WTC11 (cell line): ENCODE results near the gene IRF1. TPM values are rescaled to one million over a fixed set of nuclear protein-coding genes. Genes with fewer than 3 reads are reported as not detected.

Source experiments
- ATAC-seq: fragments of 200-7000 bp; cut with Tn5 transposase; 2 replicates; pipeline ENCODE4 v1.10.0; 2021; ENCODE audit warnings: mild to moderate bottlenecking, moderate library complexity
- CTCF ChIA-PET: fragments of 300-600 bp; sonication (Branson Sonifier 250); formaldehyde crosslinking; loops from one replicate; lab custom pipeline; 2021; ENCODE audit warnings: antibody characterized with exemption; lab: Charles Lee
- POLR2A ChIA-PET: fragments of 350-600 bp; sonication (Branson Sonifier 250); formaldehyde crosslinking; loops from one replicate; lab custom pipeline; 2021; ENCODE audit warnings: antibody characterized with exemption; lab: Charles Lee
- DNase-seq: peaks from one replicate; pipeline ENCODE4 v3.0.0; 2021; ENCODE audit warnings: low spot score
- H3K27ac Mint-ChIP-seq: 2 replicates; pipeline ENCODE4 v1.8.0; 2021; ENCODE audit warnings: mixed read lengths
- H3K27me3 Mint-ChIP-seq: 2 replicates; pipeline ENCODE4 v1.8.0; 2021; ENCODE audit warnings: low read depth, mild to moderate bottlenecking, moderate library complexity, mixed read lengths
- H3K36me3 Mint-ChIP-seq: 2 replicates; pipeline ENCODE4 v1.8.0; 2021; ENCODE audit warnings: mixed read lengths
- H3K4me1 Mint-ChIP-seq: 2 replicates; pipeline ENCODE4 v1.8.0; 2022; ENCODE audit warnings: mixed read lengths
- H3K4me3 Mint-ChIP-seq: 2 replicates; pipeline ENCODE4 v1.8.0; 2021; ENCODE audit warnings: mild to moderate bottlenecking, moderate library complexity, mixed read lengths
- H3K9me3 Mint-ChIP-seq: 2 replicates; pipeline ENCODE4 v1.8.0; 2021; ENCODE audit warnings: mixed read lengths
- ATF1 ChIP-seq: sonication (generic); formaldehyde crosslinking; IDR thresholded peaks from 2 replicates; pipeline ENCODE4 v1.8.1; 2023; ENCODE audit warnings: mild to moderate bottlenecking, moderate library complexity, missing genetic modification reagents
- CDX4 ChIP-seq: fragments of 250-450 bp; sonication (Bioruptor Pico); IDR thresholded peaks from 2 replicates; pipeline ENCODE4 v1.9.0; 2021; ENCODE audit warnings: moderate library complexity, mild to moderate bottlenecking, inconsistent platforms, borderline replicate concordance
- E2F1 ChIP-seq: sonication (generic); formaldehyde crosslinking; IDR thresholded peaks from 2 replicates; pipeline ENCODE4 v1.8.0; 2022; ENCODE audit warnings: mild to moderate bottlenecking, missing genetic modification reagents
- EMX1 ChIP-seq: fragments of 250-450 bp; sonication (Bioruptor Pico); IDR thresholded peaks from 2 replicates; pipeline ENCODE4 v1.8.0; 2021; ENCODE audit warnings: mild to moderate bottlenecking
- GABPB1 ChIP-seq: sonication (generic); formaldehyde crosslinking; IDR thresholded peaks from 2 replicates; pipeline ENCODE4 v1.8.1; 2023; ENCODE audit warnings: mild to moderate bottlenecking, missing genetic modification reagents
- GTF2I ChIP-seq: fragments of 250-450 bp; sonication (Bioruptor Pico); conservative IDR thresholded peaks from 2 replicates; pipeline ENCODE4 v1.4.0; 2021; ENCODE audit warnings: mild to moderate bottlenecking
- MAX ChIP-seq: sonication (generic); formaldehyde crosslinking; IDR thresholded peaks from 2 replicates; pipeline ENCODE4 v1.8.0; 2022; ENCODE audit warnings: mild to moderate bottlenecking, missing genetic modification reagents
- OVOL2 ChIP-seq: fragments of 250-450 bp; sonication (Bioruptor Pico); IDR thresholded peaks from 2 replicates; pipeline ENCODE4 v1.9.0; 2021; ENCODE audit warnings: mild to moderate bottlenecking, borderline replicate concordance
- SP1 ChIP-seq: sonication (generic); formaldehyde crosslinking; conservative IDR thresholded peaks from 2 replicates; pipeline ENCODE4 v1.8.1; 2022; ENCODE audit warnings: missing genetic modification reagents
- ZNF138 ChIP-seq: sonication (generic); formaldehyde crosslinking; conservative IDR thresholded peaks from 2 replicates; pipeline ENCODE4 v1.8.1; 2022; ENCODE audit warnings: mild to moderate bottlenecking, moderate library complexity, missing genetic modification reagents
- ZNF423 ChIP-seq: fragments of 250-450 bp; sonication (Bioruptor Pico); IDR thresholded peaks from 2 replicates; pipeline ENCODE4 v2.1.2; 2022; ENCODE audit warnings: mild to moderate bottlenecking, moderate library complexity
- total RNA-seq: library from RNA; stranded (reverse); gene quantifications from 3 replicates; pipeline ENCODE4 v1.2.3, GENCODE V29; 2021
- TF ChIP-seq, protein P1 (sequence below): sonication (generic); formaldehyde crosslinking; IDR thresholded peaks from 2 replicates; pipeline ENCODE4 v1.8.1; 2023; ENCODE audit warnings: mild to moderate bottlenecking, missing genetic modification reagents
- TF ChIP-seq, protein P2 (sequence below): fragments of 250-450 bp; sonication (Bioruptor Pico); IDR thresholded peaks from 2 replicates; pipeline ENCODE4 v1.9.0; 2021; ENCODE audit warnings: mild to moderate bottlenecking

IRF1 gene
- total RNA-seq, 1 experiment from 2014 or later = 8.8 TPM

DNA sequence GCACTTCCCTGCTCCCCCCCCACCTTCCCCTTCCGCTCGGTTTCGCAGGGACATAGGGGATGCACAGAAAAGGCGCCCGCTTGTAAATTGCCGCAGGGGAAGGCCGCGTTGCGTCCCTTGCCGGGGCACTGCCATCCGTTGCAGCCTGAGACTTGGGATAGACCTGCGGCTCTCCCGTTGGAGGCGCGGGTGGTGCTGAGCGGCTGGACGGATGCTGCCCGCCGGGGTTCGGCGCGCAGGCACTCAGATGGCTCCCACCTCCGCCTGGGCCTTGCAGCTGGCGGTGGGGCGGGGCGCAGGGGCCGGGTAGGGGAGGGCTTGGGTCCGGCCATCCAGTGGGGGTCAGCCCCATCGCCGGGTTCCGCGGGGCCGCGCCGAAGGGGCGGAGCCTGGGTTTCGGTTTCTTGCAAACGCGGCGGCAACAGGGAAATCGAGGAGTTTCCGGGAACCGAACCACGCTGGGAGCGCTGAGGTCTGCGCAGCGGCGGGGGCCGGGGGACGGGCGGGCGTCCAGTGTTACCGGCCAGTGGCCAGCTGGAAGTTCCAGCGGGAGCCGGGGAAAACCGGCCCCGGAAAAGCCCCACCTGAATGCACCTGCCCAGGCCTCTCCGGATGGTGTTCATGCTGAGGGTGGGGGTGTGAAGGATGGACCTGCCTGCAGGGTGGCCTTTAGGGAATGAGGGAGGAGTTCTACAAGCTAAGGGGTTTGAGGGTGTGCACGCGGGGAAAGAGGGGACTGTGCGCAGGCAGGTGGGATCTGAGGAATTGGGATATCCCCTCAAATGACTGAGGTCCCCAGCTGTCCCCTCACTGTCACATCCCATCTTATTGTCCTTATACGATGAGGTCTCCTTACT, 6.3 kb upstream of the IRF1 start (continued):
- TF ChIP-seq CDX4 (CRISPR knock-in tag) = no peak
- TF ChIP-seq E2F1 (CRISPR knock-in tag) = no peak
- no peak for TF ChIP-seq MAX (CRISPR knock-in tag)
- no peak for TF ChIP-seq ATF1 (CRISPR knock-in tag)
- TF ChIP-seq SP1 = peak; percentile 67
- TF ChIP-seq, protein P1, sequence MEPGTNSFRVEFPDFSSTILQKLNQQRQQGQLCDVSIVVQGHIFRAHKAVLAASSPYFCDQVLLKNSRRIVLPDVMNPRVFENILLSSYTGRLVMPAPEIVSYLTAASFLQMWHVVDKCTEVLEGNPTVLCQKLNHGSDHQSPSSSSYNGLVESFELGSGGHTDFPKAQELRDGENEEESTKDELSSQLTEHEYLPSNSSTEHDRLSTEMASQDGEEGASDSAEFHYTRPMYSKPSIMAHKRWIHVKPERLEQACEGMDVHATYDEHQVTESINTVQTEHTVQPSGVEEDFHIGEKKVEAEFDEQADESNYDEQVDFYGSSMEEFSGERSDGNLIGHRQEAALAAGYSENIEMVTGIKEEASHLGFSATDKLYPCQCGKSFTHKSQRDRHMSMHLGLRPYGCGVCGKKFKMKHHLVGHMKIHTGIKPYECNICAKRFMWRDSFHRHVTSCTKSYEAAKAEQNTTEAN (CRISPR knock-in tag) = peak; percentile 46; the same call in 1 of the 2 replicates
- TF ChIP-seq, all 79 proteins: peak for 16

DNA sequence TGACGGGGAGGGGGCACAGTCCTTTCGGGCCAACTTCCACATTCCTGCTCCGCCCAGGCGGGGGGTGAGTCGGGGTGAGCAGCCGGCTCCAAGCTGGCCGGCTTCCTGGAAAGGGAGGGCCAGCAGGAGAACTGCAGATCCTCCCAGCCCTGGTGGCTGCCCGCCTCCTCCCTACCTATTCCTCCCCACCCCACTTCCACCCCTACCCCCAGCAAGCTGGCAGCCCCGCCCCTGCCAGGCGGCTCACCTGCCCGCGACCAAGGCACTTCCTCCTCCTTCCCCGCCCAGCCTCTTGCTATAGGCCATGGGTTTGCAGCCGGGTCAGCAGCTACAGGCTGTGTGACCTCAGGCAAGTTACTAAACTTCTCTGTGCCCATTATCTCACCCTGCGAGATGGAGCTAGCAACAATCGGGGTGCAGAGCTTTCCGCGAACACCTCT, 5.6 kb upstream of the IRF1 start:
- DNase-seq = peak; percentile 90
- Mint-ChIP-seq H3K9me3 (no peaks in the 10 kb centered on the region), H3K36me3 (no peaks in the 10 kb centered on the region), H3K27me3 (peaks cover 22% of the 10 kb centered on the region), H3K27ac (peak overlapping the region; percentile 71; the same call in 1 of the 2 replicates), H3K4me1 (peaks cover 23% of the 10 kb centered on the region), H3K4me3 (peak overlapping the region; percentile 85)
- CTCF ChIA-PET = interaction anchor here (0.6 to 4.3 kb wide), 27 partner anchors 9 to 433 kb away, joined by 3 to 27 read pairs (median 4); partner anchors contain the start of genes P4HA2 and SHROOM1
- peak; percentile 75 for ATAC-seq
- POLR2A ChIA-PET = interaction anchor here (0.6 to 2.1 kb wide), 12 partner anchors 10 to 1232 kb away, joined by 3 to 11 read pairs (median 4); partner anchors contain the start of genes CDC42SE2, SLC22A4 and SLC22A5
- TF ChIP-seq OVOL2 (CRISPR knock-in tag) = no peak
- peak; percentile 89; the same call in 1 of the 2 replicates for TF ChIP-seq GTF2I (CRISPR knock-in tag)
- no peak for TF ChIP-seq EMX1

- Mint-ChIP-seq H3K4me3 (peak overlapping the region; percentile 85), H3K9me3 (no peaks in the 10 kb centered on the region), H3K4me1 (peaks cover 23% of the 10 kb centered on the region), H3K36me3 (no peaks in the 10 kb centered on the region), H3K27ac (peak overlapping the region; percentile 82; the same call in 1 of the 2 replicates), H3K27me3 (peaks cover 23% of the 10 kb centered on the region)
- ChIA-PET POLR2A (interaction anchor here (0.6 to 2.1 kb wide), 13 partner anchors 10 to 462 kb away, joined by 3 to 11 read pairs (median 4); partner anchors contain the start of genes SLC22A4 and SLC22A5), CTCF (interaction anchor here (0.6 to 4.3 kb wide), 23 partner anchors 10 to 430 kb away, joined by 3 to 27 read pairs (median 5); partner anchors contain the start of genes P4HA2 and SHROOM1)
- TF ChIP-seq ZNF423 (CRISPR knock-in tag) = peak; percentile 54
- no peak for TF ChIP-seq ZNF138 (CRISPR knock-in tag)
- peak; percentile 75 for DNase-seq
- ATAC-seq = peak; percentile 14
Measured at GRCh38 chr5:132495667-132496190, 5.2 kb upstream of the IRF1 start.

DNA sequence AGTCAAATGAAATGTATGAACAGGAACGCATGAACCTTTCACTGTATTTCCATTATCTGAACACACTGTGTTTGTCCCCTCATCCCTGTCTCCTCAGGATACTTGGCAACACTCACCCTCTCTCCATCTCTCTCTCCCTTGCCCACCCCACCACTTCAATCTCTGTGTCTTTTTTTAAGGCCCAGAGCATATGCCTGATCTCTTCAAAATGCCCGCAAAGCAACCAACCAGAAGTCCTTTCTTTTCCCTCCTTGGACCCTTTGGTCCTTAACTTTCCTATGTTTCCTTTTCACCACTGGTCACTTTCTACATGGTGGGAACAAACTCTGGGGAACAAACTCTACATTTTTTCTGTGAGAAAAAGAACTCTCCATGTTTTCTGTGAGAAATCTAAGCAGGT, 3.2 kb upstream of the IRF1 start:
- no peak overlapping the region for H3K27ac Mint-ChIP-seq
- H3K9me3 Mint-ChIP-seq = no peaks in the 10 kb centered on the region
- ChIA-PET POLR2A (no interaction called here), CTCF (no interaction called here)
- ATAC-seq = no peak
- DNase-seq = no peak
- peaks cover 34% of the 10 kb centered on the region for H3K4me1 Mint-ChIP-seq
- H3K27me3 Mint-ChIP-seq = peaks cover 33% of the 10 kb centered on the region
- H3K36me3 Mint-ChIP-seq = no peaks in the 10 kb centered on the region
- TF ChIP-seq, protein P2, sequence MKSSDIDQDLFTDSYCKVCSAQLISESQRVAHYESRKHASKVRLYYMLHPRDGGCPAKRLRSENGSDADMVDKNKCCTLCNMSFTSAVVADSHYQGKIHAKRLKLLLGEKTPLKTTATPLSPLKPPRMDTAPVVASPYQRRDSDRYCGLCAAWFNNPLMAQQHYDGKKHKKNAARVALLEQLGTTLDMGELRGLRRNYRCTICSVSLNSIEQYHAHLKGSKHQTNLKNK (CRISPR knock-in tag) = no peak
- TF ChIP-seq, protein P1 (CRISPR knock-in tag) = no peak
- TF ChIP-seq OVOL2 (CRISPR knock-in tag) (no peak), GABPB1 (no peak)
- H3K4me3 Mint-ChIP-seq = no peak overlapping the region
